ENCODE measurements around the gene CYP3A5. TPM values are rescaled to one million over a fixed set of nuclear protein-coding genes. Genes with fewer than 3 reads are reported as not detected.
A peak's percentile ranks its signal among the peaks of the same experiment; 100 is the strongest.

CYP3A5 gene
- total and polyA plus RNA-seq, 2 of the 13 experiments (the other 11 are each of a cell fraction or from before 2014, with no cell fraction given) = 5.7 to 9.3 TPM

DNA sequence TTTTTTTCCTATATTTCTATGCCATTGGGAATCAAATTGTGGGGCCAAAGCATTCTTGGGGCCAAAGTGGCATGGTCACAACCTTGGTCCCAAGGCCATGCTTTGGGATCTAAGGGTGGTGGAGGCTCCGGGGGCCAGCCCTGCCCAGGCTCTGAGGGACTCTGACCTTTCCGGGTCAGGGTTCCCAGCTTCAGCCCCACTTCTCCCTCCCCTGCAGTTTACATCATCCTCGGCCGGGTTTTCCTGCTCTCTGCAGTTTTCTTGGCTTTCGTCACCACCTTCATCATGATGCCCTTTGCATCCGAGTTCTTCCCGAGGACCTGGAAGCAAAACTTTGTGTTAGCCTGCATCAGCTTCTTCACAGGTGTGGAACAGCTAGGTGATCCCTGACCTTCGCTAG is 73.3 kb downstream of the CYP3A5 start (continued):
- no peak for TF ChIP-seq ZNF451 (CRISPR knock-in tag; IDR thresholded peaks at IDR 0.05)
- TF ChIP-seq ZNF747 (CRISPR knock-in tag; IDR thresholded peaks at IDR 0.05; ENCODE audit: borderline replicate concordance) = no peak
- no peak for TF ChIP-seq ZNF589 (CRISPR knock-in tag; conservative IDR thresholded peaks at IDR 0.05)
- TF ChIP-seq HOXA3 (CRISPR knock-in tag; IDR thresholded peaks at IDR 0.05) = peak; percentile 42; the same call in 1 of the 2 replicates
- TF ChIP-seq TEAD3 (CRISPR knock-in tag; optimal IDR thresholded peaks at IDR 0.05; ENCODE audit: borderline replicate concordance) = no peak
- TF ChIP-seq GABPA (IDR thresholded peaks at IDR 0.05; ENCODE audit: low read depth, low read length) = no peak
- TF ChIP-seq GABPA (CRISPR knock-in tag; IDR thresholded peaks at IDR 0.05; ENCODE audit: low read depth) = 0 out of 2 replicates have a peak, but pooled peaks have one; percentile 35
- no peak for TF ChIP-seq MTF2 (CRISPR knock-in tag; IDR thresholded peaks at IDR 0.05; ENCODE audit: borderline replicate concordance)
- peak; percentile 26; the same call in 1 of the 2 replicates for TF ChIP-seq GABPB1 (CRISPR knock-in tag; IDR thresholded peaks at IDR 0.05)
- TF ChIP-seq SALL1 (CRISPR knock-in tag; IDR thresholded peaks at IDR 0.05) = peak; percentile 65
- no peak for TF ChIP-seq NBN (conservative IDR thresholded peaks at IDR 0.05)
- TF ChIP-seq TARDBP (CRISPR knock-in tag; IDR thresholded peaks at IDR 0.05) = peak; percentile 20; the same call in 1 of the 2 replicates
- TF ChIP-seq, protein P1, sequence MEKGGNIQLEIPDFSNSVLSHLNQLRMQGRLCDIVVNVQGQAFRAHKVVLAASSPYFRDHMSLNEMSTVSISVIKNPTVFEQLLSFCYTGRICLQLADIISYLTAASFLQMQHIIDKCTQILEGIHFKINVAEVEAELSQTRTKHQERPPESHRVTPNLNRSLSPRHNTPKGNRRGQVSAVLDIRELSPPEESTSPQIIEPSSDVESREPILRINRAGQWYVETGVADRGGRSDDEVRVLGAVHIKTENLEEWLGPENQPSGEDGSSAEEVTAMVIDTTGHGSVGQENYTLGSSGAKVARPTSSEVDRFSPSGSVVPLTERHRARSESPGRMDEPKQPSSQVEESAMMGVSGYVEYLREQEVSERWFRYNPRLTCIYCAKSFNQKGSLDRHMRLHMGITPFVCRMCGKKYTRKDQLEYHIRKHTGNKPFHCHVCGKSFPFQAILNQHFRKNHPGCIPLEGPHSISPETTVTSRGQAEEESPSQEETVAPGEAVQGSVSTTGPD (CRISPR knock-in tag; IDR thresholded peaks at IDR 0.05) = no peak
- 0 out of 2 replicates have a peak, but pooled peaks have one; percentile 16 for TF ChIP-seq KDM2A (CRISPR knock-in tag; IDR thresholded peaks at IDR 0.05; ENCODE audit: borderline replicate concordance, low read depth)
- TF ChIP-seq, protein P2, sequence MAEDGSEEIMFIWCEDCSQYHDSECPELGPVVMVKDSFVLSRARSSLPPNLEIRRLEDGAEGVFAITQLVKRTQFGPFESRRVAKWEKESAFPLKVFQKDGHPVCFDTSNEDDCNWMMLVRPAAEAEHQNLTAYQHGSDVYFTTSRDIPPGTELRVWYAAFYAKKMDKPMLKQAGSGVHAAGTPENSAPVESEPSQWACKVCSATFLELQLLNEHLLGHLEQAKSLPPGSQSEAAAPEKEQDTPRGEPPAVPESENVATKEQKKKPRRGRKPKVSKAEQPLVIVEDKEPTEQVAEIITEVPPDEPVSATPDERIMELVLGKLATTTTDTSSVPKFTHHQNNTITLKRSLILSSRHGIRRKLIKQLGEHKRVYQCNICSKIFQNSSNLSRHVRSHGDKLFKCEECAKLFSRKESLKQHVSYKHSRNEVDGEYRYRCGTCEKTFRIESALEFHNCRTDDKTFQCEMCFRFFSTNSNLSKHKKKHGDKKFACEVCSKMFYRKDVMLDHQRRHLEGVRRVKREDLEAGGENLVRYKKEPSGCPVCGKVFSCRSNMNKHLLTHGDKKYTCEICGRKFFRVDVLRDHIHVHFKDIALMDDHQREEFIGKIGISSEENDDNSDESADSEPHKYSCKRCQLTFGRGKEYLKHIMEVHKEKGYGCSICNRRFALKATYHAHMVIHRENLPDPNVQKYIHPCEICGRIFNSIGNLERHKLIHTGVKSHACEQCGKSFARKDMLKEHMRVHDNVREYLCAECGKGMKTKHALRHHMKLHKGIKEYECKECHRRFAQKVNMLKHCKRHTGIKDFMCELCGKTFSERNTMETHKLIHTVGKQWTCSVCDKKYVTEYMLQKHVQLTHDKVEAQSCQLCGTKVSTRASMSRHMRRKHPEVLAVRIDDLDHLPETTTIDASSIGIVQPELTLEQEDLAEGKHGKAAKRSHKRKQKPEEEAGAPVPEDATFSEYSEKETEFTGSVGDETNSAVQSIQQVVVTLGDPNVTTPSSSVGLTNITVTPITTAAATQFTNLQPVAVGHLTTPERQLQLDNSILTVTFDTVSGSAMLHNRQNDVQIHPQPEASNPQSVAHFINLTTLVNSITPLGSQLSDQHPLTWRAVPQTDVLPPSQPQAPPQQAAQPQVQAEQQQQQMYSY (CRISPR knock-in tag; IDR thresholded peaks at IDR 0.05) = peak; percentile 51; the same call in 1 of the 2 replicates
- TF ChIP-seq, protein P3, sequence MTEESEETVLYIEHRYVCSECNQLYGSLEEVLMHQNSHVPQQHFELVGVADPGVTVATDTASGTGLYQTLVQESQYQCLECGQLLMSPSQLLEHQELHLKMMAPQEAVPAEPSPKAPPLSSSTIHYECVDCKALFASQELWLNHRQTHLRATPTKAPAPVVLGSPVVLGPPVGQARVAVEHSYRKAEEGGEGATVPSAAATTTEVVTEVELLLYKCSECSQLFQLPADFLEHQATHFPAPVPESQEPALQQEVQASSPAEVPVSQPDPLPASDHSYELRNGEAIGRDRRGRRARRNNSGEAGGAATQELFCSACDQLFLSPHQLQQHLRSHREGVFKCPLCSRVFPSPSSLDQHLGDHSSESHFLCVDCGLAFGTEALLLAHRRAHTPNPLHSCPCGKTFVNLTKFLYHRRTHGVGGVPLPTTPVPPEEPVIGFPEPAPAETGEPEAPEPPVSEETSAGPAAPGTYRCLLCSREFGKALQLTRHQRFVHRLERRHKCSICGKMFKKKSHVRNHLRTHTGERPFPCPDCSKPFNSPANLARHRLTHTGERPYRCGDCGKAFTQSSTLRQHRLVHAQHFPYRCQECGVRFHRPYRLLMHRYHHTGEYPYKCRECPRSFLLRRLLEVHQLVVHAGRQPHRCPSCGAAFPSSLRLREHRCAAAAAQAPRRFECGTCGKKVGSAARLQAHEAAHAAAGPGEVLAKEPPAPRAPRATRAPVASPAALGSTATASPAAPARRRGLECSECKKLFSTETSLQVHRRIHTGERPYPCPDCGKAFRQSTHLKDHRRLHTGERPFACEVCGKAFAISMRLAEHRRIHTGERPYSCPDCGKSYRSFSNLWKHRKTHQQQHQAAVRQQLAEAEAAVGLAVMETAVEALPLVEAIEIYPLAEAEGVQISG (CRISPR knock-in tag; IDR thresholded peaks at IDR 0.05) = peak; percentile 33; the same call in 1 of the 2 replicates
- no peak for TF ChIP-seq ZNF781 (CRISPR knock-in tag; IDR thresholded peaks at IDR 0.05; ENCODE audit: borderline replicate concordance, not compliant biosample characterization)
- no peak for TF ChIP-seq FOXP1 (IDR thresholded peaks at IDR 0.05)
- no peak for TF ChIP-seq FOXP1 (CRISPR knock-in tag; IDR thresholded peaks at IDR 0.05)
- no peak for TF ChIP-seq FOXA1 (IDR thresholded peaks at IDR 0.05)
- TF ChIP-seq FOXA1 (CRISPR knock-in tag; IDR thresholded peaks at IDR 0.05) = no peak
- TF ChIP-seq ZNF317 (CRISPR knock-in tag; IDR thresholded peaks at IDR 0.05) = no peak
- TF ChIP-seq, protein P4, sequence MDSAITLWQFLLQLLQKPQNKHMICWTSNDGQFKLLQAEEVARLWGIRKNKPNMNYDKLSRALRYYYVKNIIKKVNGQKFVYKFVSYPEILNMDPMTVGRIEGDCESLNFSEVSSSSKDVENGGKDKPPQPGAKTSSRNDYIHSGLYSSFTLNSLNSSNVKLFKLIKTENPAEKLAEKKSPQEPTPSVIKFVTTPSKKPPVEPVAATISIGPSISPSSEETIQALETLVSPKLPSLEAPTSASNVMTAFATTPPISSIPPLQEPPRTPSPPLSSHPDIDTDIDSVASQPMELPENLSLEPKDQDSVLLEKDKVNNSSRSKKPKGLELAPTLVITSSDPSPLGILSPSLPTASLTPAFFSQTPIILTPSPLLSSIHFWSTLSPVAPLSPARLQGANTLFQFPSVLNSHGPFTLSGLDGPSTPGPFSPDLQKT (CRISPR knock-in tag; IDR thresholded peaks at IDR 0.05; ENCODE audit: borderline replicate concordance) = no peak
- TF ChIP-seq CAMTA2 (CRISPR knock-in tag; IDR thresholded peaks at IDR 0.05; ENCODE audit: borderline replicate concordance) = no peak
- TF ChIP-seq SMARCE1 (IDR thresholded peaks at IDR 0.05; ENCODE audit: borderline replicate concordance) = no peak

Measured in HepG2 (cell line).